Testis (tissue), 2 donors: Measurements from ENCODE around the gene CADM4.

Source experiments
- CTCF ChIP-seq, 3 experiments: fragments of 450-650 bp in 2 of 3; fragments of 200-600 bp in 1 of 3; sonication (generic) in 1 of 3; IDR thresholded peaks; one replicate each; pipeline ENCODE4 v1.5.1; 2016 to 2019; ENCODE audit warnings: antibody characterized with exemption in 3 of 3, mild to moderate bottlenecking in 2 of 3, moderate library complexity in 1 of 3
- POLR2A ChIP-seq: fragments of 450-650 bp; IDR thresholded peaks from one replicate; pipeline ENCODE4 v1.6.1; 2017; ENCODE audit warnings: antibody characterized with exemption, mild to moderate bottlenecking, moderate library complexity

DNA sequence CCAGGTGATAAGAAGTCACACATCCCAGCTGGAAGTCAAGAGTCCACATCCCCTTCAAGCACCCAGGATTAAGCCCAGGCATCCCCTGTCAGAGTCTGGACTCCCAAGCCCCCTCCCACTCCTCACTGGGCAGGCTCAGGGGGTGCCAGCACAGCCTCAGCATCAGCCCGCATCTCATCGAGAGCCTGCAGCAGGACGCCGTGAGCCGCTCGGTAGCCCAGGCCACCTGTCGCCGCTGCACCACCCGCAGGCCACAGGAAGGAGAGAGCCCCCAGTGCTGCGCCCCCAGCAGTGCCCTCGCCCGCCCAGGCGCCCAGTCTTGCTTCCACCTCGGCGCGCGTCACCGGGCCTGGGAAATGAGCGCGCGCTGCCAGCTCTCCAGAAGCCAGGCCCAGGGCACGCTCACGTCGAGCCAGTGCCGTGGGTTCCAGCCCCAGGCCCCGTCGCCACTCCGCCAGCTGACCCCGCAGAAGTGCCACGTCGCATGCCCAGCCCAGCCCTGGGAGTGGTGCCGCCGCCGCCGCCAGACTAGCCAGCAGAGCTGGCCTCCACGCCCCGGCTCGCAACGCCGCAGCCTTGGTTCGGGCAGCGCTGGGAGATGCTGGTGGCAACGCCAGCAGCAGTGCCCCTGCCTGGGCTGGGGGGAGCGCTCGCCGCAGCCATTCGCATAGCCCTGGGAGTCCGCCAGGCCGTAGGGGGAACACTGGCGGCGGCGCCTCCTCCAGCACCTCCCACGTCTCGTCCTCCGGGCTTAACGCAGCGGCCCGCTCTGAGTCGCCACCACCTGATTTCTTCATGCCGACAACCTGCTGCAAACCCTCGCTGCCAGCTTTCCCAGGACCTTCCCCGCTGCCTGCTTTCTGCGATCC, 47.5 kb downstream of the CADM4 start:
- TF ChIP-seq CTCF (IDR thresholded peaks at IDR 0.05) (no peak), POLR2A (no peak)
